ENCODE results near the gene ZNF611. TPM values are rescaled to one million over a fixed set of nuclear protein-coding genes. Genes with fewer than 3 reads are reported as not detected.

Gene ZNF611
- total RNA-seq, 1 donor from 2014 or later: 6.0 TPM

GRCh38 chr19:52653161-52653560, 81.7 kb downstream of the ZNF611 start:
- ATAC-seq (ENCODE audit: poor library complexity): no peak
- intact Hi-C loops (cut with DNase I): no loop called here

More at GRCh38 chr19:52653161-52653560, 81.7 kb downstream of the ZNF611 start:
- DNase-seq: no peak

Other genes with a start within 250 kb of the ZNF611 start
- gene ZNF808, start 207.4 kb downstream of the ZNF611 start, total RNA-seq: 32.6 TPM
- gene ZNF701, start 164.8 kb downstream of the ZNF611 start, total RNA-seq: 15.6 TPM
- 15.6 TPM for gene ZNF83, start 96.7 kb downstream of the ZNF611 start, total RNA-seq
- gene ZNF600, start 51.7 kb upstream of the ZNF611 start, total RNA-seq: 2.6 TPM
- gene ZNF28, start 86.6 kb upstream of the ZNF611 start, total RNA-seq: 7.5 TPM
- gene ZNF468, start 122.6 kb upstream of the ZNF611 start, total RNA-seq: 7.6 TPM
- 7.7 TPM for gene ZNF320, start 162.6 kb upstream of the ZNF611 start, total RNA-seq
- 1.7 TPM for gene ZNF888, start 188.4 kb upstream of the ZNF611 start, total RNA-seq
- 4.7 TPM for gene ZNF816, start 227.8 kb upstream of the ZNF611 start, total RNA-seq